ENCODE data around the gene SCMH1. TPM values are rescaled to one million over a fixed set of nuclear protein-coding genes. Genes with fewer than 3 reads are reported as not detected.

SCMH1 gene
- total RNA-seq, 4 donors from 2014 or later, result 76.5 to 110 (median 92.4) TPM

DNA sequence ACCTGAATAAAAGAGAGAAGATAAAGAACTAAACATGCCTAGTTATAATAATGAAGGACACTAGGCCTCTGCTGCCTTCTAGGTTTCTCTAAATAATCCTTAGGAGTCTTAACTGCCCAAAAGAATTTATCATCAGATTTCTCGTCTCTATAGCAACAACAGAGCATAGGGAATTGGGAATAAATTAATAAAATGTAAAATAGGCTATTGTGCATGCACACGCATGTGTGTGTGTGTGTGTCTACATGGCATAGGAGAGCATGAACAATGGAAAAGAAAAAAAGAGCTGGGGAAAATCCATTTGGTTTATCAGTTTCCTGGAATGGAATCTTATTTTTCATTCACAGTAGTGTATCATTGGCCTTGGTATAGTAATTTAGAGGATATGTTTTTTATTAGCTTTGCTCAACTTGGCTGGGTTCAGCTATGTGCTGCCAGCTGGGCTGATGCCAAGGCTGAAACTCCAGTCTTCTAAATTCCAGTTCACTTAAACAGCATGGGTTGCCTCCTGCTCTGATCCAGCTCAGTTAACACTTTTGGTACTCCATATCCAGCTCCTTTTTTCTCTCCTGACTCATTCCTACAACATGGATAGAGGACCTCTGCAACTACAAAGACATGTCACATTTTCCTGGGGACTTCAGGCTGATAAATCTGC is 140.0 kb downstream of the SCMH1 start:
- Histone ChIP-seq H3K4me1 (peaks cover 27 to 51% (median 46%) of the 10 kb centered on the region in 4 donors), H3K4me3 (no peak overlapping the region), H3K36me3 (no peaks in the 10 kb centered on the region), H3K9me3 (no peaks in the 10 kb centered on the region), H3K27ac (replicated peaks in 1 of 4) (peak overlapping the region; percentile 40 to 67 (median 60)), H3K27me3 (no peaks in the 10 kb centered on the region)
- WGBS, result 32% methylated on average over 2 of the region's 2 CpGs
- intact Hi-C loops (cut with DNase I), result no loop called here
- peak; percentile 97 for DNase-seq (ENCODE audit: extremely low spot score)
- no peak for TF ChIP-seq EP300 (IDR thresholded peaks at IDR 0.05)
- no peak for TF ChIP-seq POLR2A (IDR thresholded peaks at IDR 0.05; ENCODE audit: low read depth)
- TF ChIP-seq, protein P1, sequence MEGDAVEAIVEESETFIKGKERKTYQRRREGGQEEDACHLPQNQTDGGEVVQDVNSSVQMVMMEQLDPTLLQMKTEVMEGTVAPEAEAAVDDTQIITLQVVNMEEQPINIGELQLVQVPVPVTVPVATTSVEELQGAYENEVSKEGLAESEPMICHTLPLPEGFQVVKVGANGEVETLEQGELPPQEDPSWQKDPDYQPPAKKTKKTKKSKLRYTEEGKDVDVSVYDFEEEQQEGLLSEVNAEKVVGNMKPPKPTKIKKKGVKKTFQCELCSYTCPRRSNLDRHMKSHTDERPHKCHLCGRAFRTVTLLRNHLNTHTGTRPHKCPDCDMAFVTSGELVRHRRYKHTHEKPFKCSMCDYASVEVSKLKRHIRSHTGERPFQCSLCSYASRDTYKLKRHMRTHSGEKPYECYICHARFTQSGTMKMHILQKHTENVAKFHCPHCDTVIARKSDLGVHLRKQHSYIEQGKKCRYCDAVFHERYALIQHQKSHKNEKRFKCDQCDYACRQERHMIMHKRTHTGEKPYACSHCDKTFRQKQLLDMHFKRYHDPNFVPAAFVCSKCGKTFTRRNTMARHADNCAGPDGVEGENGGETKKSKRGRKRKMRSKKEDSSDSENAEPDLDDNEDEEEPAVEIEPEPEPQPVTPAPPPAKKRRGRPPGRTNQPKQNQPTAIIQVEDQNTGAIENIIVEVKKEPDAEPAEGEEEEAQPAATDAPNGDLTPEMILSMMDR (IDR thresholded peaks at IDR 0.05), result no peak
- peak; percentile 69 to 80 for TF ChIP-seq POLR2AphosphoS5 (IDR thresholded peaks at IDR 0.05)

DNA sequence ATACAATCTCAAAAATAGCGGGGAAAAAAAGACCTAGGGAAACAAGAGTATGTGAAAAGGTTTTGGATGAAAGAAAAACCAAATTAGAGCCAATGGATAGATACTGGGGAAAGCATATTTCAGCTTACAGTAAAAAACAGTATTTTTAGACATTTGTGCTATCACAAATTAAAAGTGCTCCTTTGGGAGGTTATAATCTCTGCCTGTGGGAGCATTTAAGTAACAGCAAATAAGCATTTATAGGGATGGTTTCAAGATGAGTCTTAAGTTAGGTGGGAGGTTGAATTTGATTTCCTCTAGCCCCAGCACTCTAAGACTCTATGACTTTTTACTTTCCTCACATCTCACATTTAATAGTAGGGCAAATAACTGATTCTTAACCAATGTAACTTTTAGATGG is 141.0 kb downstream of the SCMH1 start:
- no peak for DNase-seq (ENCODE audit: extremely low spot score)
- WGBS, result 85% methylated on average over 1 of the region's 1 CpG
- H3K36me3 ChIP-seq, result no peaks in the 10 kb centered on the region
- TF ChIP-seq POLR2A (IDR thresholded peaks at IDR 0.05; ENCODE audit: low read depth) (no peak), POLR2AphosphoS5 (IDR thresholded peaks at IDR 0.05) (no peak), EP300 (IDR thresholded peaks at IDR 0.05) (no peak)
- TF ChIP-seq, protein P1 (IDR thresholded peaks at IDR 0.05), result no peak
- H3K27ac ChIP-seq (replicated peaks in 1 of 4), result peak overlapping the region; percentile 40 to 67 (median 60)
- intact Hi-C loops (cut with DNase I), result no loop called here
- peaks cover 27 to 61% (median 55%) of the 10 kb centered on the region in 4 donors for H3K4me1 ChIP-seq
- no peak overlapping the region for H3K4me3 ChIP-seq
- H3K27me3 ChIP-seq, result no peaks in the 10 kb centered on the region
- no peaks in the 10 kb centered on the region for H3K9me3 ChIP-seq

DNA sequence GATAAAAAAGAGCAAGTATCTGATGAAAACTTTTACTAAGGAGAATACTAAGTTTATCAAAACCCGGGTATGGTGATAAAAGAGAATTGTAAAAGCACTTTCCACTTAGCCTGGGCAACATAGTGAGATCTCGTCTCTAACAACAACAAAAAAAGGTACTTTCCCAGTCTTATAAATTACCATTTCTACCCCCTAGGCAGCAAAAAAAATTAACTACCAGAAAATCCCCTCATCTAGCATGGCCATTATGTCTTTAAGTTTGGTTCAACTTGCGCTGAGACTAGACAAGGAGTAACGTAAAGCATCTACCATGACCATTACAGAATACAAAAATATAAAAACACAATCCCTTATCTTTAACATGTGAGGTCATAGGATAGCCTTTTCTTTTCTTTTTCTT is 141.9 kb downstream of the SCMH1 start:
- Histone ChIP-seq H3K27ac (replicated peaks in 1 of 4) (no peak overlapping the region), H3K27me3 (no peaks in the 10 kb centered on the region), H3K9me3 (no peaks in the 10 kb centered on the region), H3K36me3 (no peaks in the 10 kb centered on the region), H3K4me3 (no peak overlapping the region), H3K4me1 (peaks cover 27 to 61% (median 55%) of the 10 kb centered on the region in 4 donors)
- no peak for DNase-seq (ENCODE audit: extremely low spot score)
- intact Hi-C loops (cut with DNase I), result no loop called here
- TF ChIP-seq POLR2AphosphoS5 (IDR thresholded peaks at IDR 0.05) (no peak), POLR2A (IDR thresholded peaks at IDR 0.05; ENCODE audit: low read depth) (no peak), EP300 (IDR thresholded peaks at IDR 0.05) (no peak)
- TF ChIP-seq, protein P1 (IDR thresholded peaks at IDR 0.05), result no peak
- WGBS, result 96% methylated on average over 4 of the region's 4 CpGs

DNA sequence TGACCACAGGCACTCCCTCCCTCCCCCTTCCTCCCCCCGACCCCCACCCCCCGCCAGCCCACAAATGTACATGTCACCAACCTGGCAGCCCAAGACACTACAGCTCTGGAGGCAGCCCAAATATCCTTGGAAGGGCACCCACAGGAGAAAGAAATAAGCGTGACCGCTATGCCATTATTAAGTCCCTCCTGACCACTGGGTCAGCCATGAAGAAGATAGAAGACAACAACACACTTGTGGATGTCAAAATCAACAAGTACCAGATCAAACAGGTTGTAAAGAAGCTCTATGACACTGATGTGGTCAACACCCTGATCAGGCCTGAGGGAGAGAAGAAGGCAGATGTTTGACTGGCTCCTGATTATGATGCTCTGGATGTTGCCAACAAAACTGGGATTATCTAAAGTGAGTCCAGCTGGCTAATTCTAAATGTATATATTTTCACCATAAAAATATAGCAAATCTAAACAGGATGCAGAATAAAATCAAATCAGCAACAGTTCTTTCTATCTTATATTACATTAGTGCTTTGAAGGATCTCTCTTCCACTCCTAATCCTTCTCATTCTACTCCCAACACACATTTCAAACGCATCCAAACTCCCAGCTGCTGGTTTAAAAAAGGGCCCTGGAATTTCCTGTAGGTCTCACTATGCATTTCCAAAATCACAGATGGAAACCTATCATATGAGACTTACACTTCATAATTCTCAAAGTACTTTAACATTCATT is 143.2 kb downstream of the SCMH1 start:
- Histone ChIP-seq H3K27ac (replicated peaks in 1 of 4) (no peak overlapping the region), H3K9me3 (no peaks in the 10 kb centered on the region), H3K36me3 (no peaks in the 10 kb centered on the region), H3K4me1 (peaks cover 23 to 56% (median 48%) of the 10 kb centered on the region in 4 donors), H3K4me3 (no peak overlapping the region), H3K27me3 (no peaks in the 10 kb centered on the region)
- 88% methylated on average over 5 of the region's 5 CpGs for WGBS
- intact Hi-C loops (cut with DNase I), result no loop called here
- DNase-seq (ENCODE audit: extremely low spot score), result no peak
- TF ChIP-seq POLR2AphosphoS5 (IDR thresholded peaks at IDR 0.05) (no peak), EP300 (IDR thresholded peaks at IDR 0.05) (no peak), POLR2A (IDR thresholded peaks at IDR 0.05; ENCODE audit: low read depth) (no peak)
- TF ChIP-seq, protein P1 (IDR thresholded peaks at IDR 0.05), result no peak
